GM12878 (cell line): ENCODE data around the gene CNGA1. TPM values are rescaled to one million over a fixed set of nuclear protein-coding genes. Genes with fewer than 3 reads are reported as not detected.

Experiments
- ATAC-seq: fragments of 200-7000 bp; cut with Tn5 transposase; 3 replicates; pipeline ENCODE4 v1.9.1; 2020; ENCODE audit warnings: mild to moderate bottlenecking, moderate library complexity
- BruUV-seq: library from RNA; stranded (reverse); fragments of 400-500 nt; replicated peaks from 2 replicates; lab custom pipeline; 2021; lab: Mats Ljungman, UMichigan
- CTCF ChIA-PET: fragments of 300-600 bp; sonication (Branson Sonifier 250); formaldehyde crosslinking; extraction: SDS; loops from one replicate; lab custom pipeline; 2021; ENCODE audit warnings: inconsistent platforms; lab: Yijun Ruan, JAX
- POLR2A ChIA-PET: fragments of 350-600 bp; formaldehyde crosslinking; extraction: SDS; loops from one replicate; lab custom pipeline; 2021; ENCODE audit warnings: inconsistent platforms; lab: Charles Lee
- RAD21 ChIA-PET: fragments of 300-600 bp; sonication (Branson Sonifier 250); formaldehyde crosslinking; loops from one replicate; lab custom pipeline; 2023; ENCODE audit warnings: antibody characterized with exemption; ENCODE audit not compliant: unreplicated experiment; lab: Charles Lee
- SMC1A ChIA-PET: fragments of 300-600 bp; sonication (Branson Sonifier 250); formaldehyde crosslinking; loops from one replicate; lab custom pipeline; 2023; ENCODE audit not compliant: unreplicated experiment, uncharacterized antibody; lab: Charles Lee
- DNase-seq: peaks from one replicate; pipeline ENCODE4 v3.0.0-alpha.2; 2011; ENCODE audit warnings: low read depth, low spot score
- FAIRE-seq: peaks from 3 replicates; lab custom pipeline; 2011; peaks lifted over from hg19 to GRCh38; lab: Jason Lieb, UNC
- H2AFZ ChIP-seq: 2 replicates; pipeline ENCODE4 v1.6.0; 2011; ENCODE audit warnings: low read depth, low read length, control low read depth; ENCODE audit not compliant: control insufficient read depth
- H3K27ac ChIP-seq: 2 replicates; pipeline ENCODE4 v1.5.1; 2011; ENCODE audit warnings: control low read depth; ENCODE audit not compliant: control insufficient read depth, insufficient read depth
- H3K27me3 ChIP-seq, 2 experiments: replicated peaks in 1 of 2; 2 replicates each; pipeline versions ENCODE4 v1.6.0 to v1.6.1; 2011; ENCODE audit warnings: low read length in 1 of 2; ENCODE audit not compliant: control insufficient read depth in 2 of 2, insufficient read depth in 2 of 2
- H3K36me3 ChIP-seq, 2 experiments: 2 replicates each; pipeline ENCODE4 v1.5.1; 2011; ENCODE audit warnings: low read length in 1 of 2; ENCODE audit not compliant: control insufficient read depth in 2 of 2, insufficient read depth in 2 of 2
- H3K4me1 ChIP-seq: 2 replicates; pipeline ENCODE4 v1.6.1; 2011; ENCODE audit warnings: mild to moderate bottlenecking, low read length, moderate library complexity, mixed read lengths; ENCODE audit not compliant: control insufficient read depth, insufficient read depth
- H3K4me2 ChIP-seq: 2 replicates; pipeline ENCODE4 v1.6.0; 2011; ENCODE audit warnings: control low read depth; ENCODE audit not compliant: control insufficient read depth, insufficient read depth
- H3K4me3 ChIP-seq: fragments of 200-600 bp; sonication (generic); 2 replicates; pipeline ENCODE4 v1.5.1; 2016
- H3K79me2 ChIP-seq: 2 replicates; pipeline ENCODE4 v1.6.0; 2011; ENCODE audit warnings: low read length; ENCODE audit not compliant: control insufficient read depth, insufficient read depth
- H3K9ac ChIP-seq: 2 replicates; pipeline ENCODE4 v1.8.0; 2011; ENCODE audit warnings: low read length, control low read depth, mixed read lengths; ENCODE audit not compliant: control insufficient read depth, insufficient read depth
- H3K9me3 ChIP-seq: replicated peaks from 3 replicates; pipeline ENCODE4 v1.5.1; 2011; ENCODE audit warnings: mild to moderate bottlenecking, low read length; ENCODE audit not compliant: control insufficient read depth, insufficient read depth
- H4K20me1 ChIP-seq: 2 replicates; pipeline ENCODE4 v1.6.0; 2011; ENCODE audit not compliant: control insufficient read depth, insufficient read depth
- ATF2 ChIP-seq: IDR thresholded peaks from 2 replicates; pipeline ENCODE4 v1.6.1; 2012; ENCODE audit warnings: low read length, inconsistent platforms
- ATF3 ChIP-seq: IDR thresholded peaks from 2 replicates; pipeline ENCODE4 v1.6.1; 2011; ENCODE audit warnings: low read depth, mild to moderate bottlenecking, low read length, moderate library complexity, borderline replicate concordance; ENCODE audit errors: extremely low read depth
- HDGF ChIP-seq: fragments of 450-650 bp; IDR thresholded peaks from 2 replicates; pipeline ENCODE4 v1.6.1; 2016; ENCODE audit warnings: antibody characterized with exemption
- IRF4 ChIP-seq: IDR thresholded peaks from 2 replicates; pipeline ENCODE4 v1.6.1; 2011; ENCODE audit warnings: low read depth, low read length
- KAT2A ChIP-seq: conservative IDR thresholded peaks from 2 replicates; pipeline ENCODE4 v1.6.1; 2011; ENCODE audit warnings: low read depth, low read length; ENCODE audit not compliant: control insufficient read depth
- MEF2B ChIP-seq: fragments of 450-650 bp; IDR thresholded peaks from 2 replicates; pipeline ENCODE4 v1.6.1; 2018; ENCODE audit warnings: mild to moderate bottlenecking, moderate library complexity; ENCODE audit not compliant: partially characterized antibody, poor library complexity, severe bottlenecking
- NBN ChIP-seq: fragments of 450-650 bp; IDR thresholded peaks from 2 replicates; pipeline ENCODE4 v1.6.1; 2016
- NKRF ChIP-seq: fragments of 450-650 bp; conservative IDR thresholded peaks from 2 replicates; pipeline ENCODE4 v1.6.1; 2017; ENCODE audit warnings: mild to moderate bottlenecking, moderate library complexity
- PAX8 ChIP-seq: fragments of 450-650 bp; IDR thresholded peaks from 2 replicates; pipeline ENCODE4 v1.6.1; 2017; ENCODE audit warnings: mild to moderate bottlenecking, moderate library complexity
- POLR2AphosphoS5 ChIP-seq: IDR thresholded peaks from 2 replicates; pipeline ENCODE4 v1.6.1; 2011; ENCODE audit warnings: mild to moderate bottlenecking, low read length, inconsistent platforms
- RB1 ChIP-seq: fragments of 450-650 bp; formaldehyde crosslinking; IDR thresholded peaks from 2 replicates; pipeline ENCODE4 v1.6.1; 2017; ENCODE audit warnings: mild to moderate bottlenecking, borderline replicate concordance
- RELA ChIP-seq: fragments of 450-650 bp; IDR thresholded peaks from 2 replicates; pipeline ENCODE4 v1.8.0; 2014; ENCODE audit warnings: borderline replicate concordance; ENCODE audit not compliant: partially characterized antibody
- SMC3 ChIP-seq: IDR thresholded peaks from 2 replicates; pipeline ENCODE4 v1.6.1; 2011; ENCODE audit warnings: low read length, improper control_type of control experiment, borderline replicate concordance
- SPI1 ChIP-seq: IDR thresholded peaks from 2 replicates; pipeline ENCODE4 v1.6.1; 2011; ENCODE audit warnings: low read depth, mild to moderate bottlenecking, low read length, moderate library complexity, borderline replicate concordance; ENCODE audit not compliant: insufficient read depth
- USF1 ChIP-seq: IDR thresholded peaks from 2 replicates; pipeline ENCODE4 v1.6.1; 2011; ENCODE audit warnings: borderline replicate concordance, low read depth, mild to moderate bottlenecking, moderate library complexity, mixed read lengths, low read length; ENCODE audit not compliant: insufficient read depth; ENCODE audit errors: extremely low read length
- ZBED1 ChIP-seq: IDR thresholded peaks from 2 replicates; pipeline ENCODE4 v1.6.1; 2016; ENCODE audit warnings: borderline replicate concordance
- ZBTB33 ChIP-seq: fragments of 450-650 bp; IDR thresholded peaks from 2 replicates; pipeline ENCODE4 v1.6.1; 2017; ENCODE audit warnings: mild to moderate bottlenecking
- WGBS: methylation state at CpG from one replicate; pipeline ENCODE4 v1.1.6; 2016; ENCODE audit warnings: low lambda C conversion rate; ENCODE audit not compliant: insufficient replicate concordance, insufficient coverage; ENCODE audit errors: missing lambda C conversion rate; 5-methylcytosine and 5-hydroxymethylcytosine counted together
- in situ Hi-C: fragments of 300-500 bp; cut with MboI; formaldehyde crosslinking; loops from 9 replicates; pipeline ENCODE4 v1.14.3; 2018; ENCODE audit warnings: mixed read lengths
- intact Hi-C: fragments of 100-400 bp; cut with micrococcal nuclease; formaldehyde crosslinking; loops from one replicate; pipeline ENCODE4 v1.14.2; 2022; ENCODE audit not compliant: unreplicated experiment
- polyA plus RNA-seq, 11 experiments: library from polyadenylated mRNA; depleted of rRNA in 4 of 11; unstranded in 6 of 11; stranded (reverse) in 5 of 11; fragments of >200 nt; fragmentation: Nextera tagmentation in 4 of 11; fragmentation: Illumina TruSeq in 1 of 11; extraction: Ambion mirVana in 4 of 11; extraction: Trizol in 1 of 11; gene quantifications; 1 replicate in 1 of 11; 2 replicates in 10 of 11; pipeline versions ENCODE4 v1.2.1 to v1.2.3, GENCODE V29; 2011 to 2016; ENCODE audit warnings: inconsistent platforms in 2 of 11, missing spikeins in 2 of 11, low read depth in 1 of 11
- total RNA-seq, 4 experiments: library from RNA; depleted of rRNA in 3 of 4; stranded (reverse); fragments of >200 nt in 3 of 4; fragmentation: Illumina TruSeq in 1 of 4; extraction: Trizol in 1 of 4; gene quantifications; 2 replicates each; pipeline versions ENCODE4 v1.2.1 to v1.2.3, GENCODE V29; 2013 to 2021

CNGA1 gene
- total and polyA plus RNA-seq, 10 of the 15 experiments (the other 5 are each of a cell fraction or from before 2014, with no cell fraction given), result 0.38 to 14.2 (median 5.1) TPM

- ChIA-PET RAD21 (interaction anchor here (1.0 to 7.4 kb wide), 3 partner anchors 8 to 44 kb away, joined by 3 to 121 read pairs (median 5); no protein-coding TSS in a partner anchor), SMC1A (interaction anchor here (1.4 to 11.7 kb wide), 4 partner anchors 10 to 39 kb away, joined by 4 to 268 read pairs (median 9); no protein-coding TSS in a partner anchor), CTCF (interaction anchor here (0.9 to 2.7 kb wide), 4 partner anchors 10 to 232 kb away, joined by 3 to 24 read pairs (median 4); no protein-coding TSS in a partner anchor), POLR2A (interaction anchor here (1.0 to 1.6 kb wide), 2 partner anchors 9 to 16 kb away, joined by 3 to 6 read pairs; no protein-coding TSS in a partner anchor)
- FAIRE-seq, result no peak
- peak; percentile 10 for ATAC-seq
- intact Hi-C loops (loop anchor here (10.0 kb wide), 1 partner anchor 528 kb away; no protein-coding TSS in a partner anchor), in situ Hi-C loops (no loop called here)
- Histone ChIP-seq H3K9me3 (no peaks in the 10 kb centered on the region), H3K4me1 (peaks cover 64% of the 10 kb centered on the region), H3K4me3 (peak overlapping the region; percentile 6; the same call in 1 of the 2 replicates), H3K79me2 (no peaks in the 10 kb centered on the region), H2AFZ (no peak overlapping the region), H3K27me3 (no peaks in the 10 kb centered on the region), H3K4me2 (peak overlapping the region; percentile 47; the same call in 1 of the 2 replicates), H4K20me1 (no peaks in the 10 kb centered on the region), H3K36me3 (no peaks in the 10 kb centered on the region), H3K27ac (peak overlapping the region; percentile 61), H3K9ac (no peak overlapping the region)
- BruUV-seq, result no TSS peak
- no peak for DNase-seq
- WGBS, result 3% methylated on average over 3 of the region's 3 CpGs
- TF ChIP-seq POLR2AphosphoS5 (no peak), RB1 (no peak), SMC3 (no peak), ZBTB33 (no peak), RELA (no peak), SPI1 (no peak), ZBED1 (0 out of 2 replicates have a peak, but pooled peaks have one; percentile 23), NBN (0 out of 2 replicates have a peak, but pooled peaks have one; percentile 20), MEF2B (peak; percentile 31), NKRF (no peak), ATF2 (peak; percentile 94), PAX8 (no peak), ATF3 (no peak), USF1 (no peak), HDGF (no peak), KAT2A (no peak), IRF4 (no peak)
These were observed 26.5 kb upstream of the CNGA1 start for GRCh38 chr4:48042979-48043461.
